A549 (cell line): ENCODE results near the gene FBXO38.

Experiments
- CHD4 ChIP-seq: fragments of 200-600 bp; sonication (generic); IDR thresholded peaks from 2 replicates; pipeline ENCODE4 v1.6.1; 2016; ENCODE audit warnings: antibody characterized with exemption, mild to moderate bottlenecking, borderline replicate concordance
- CTCF ChIP-seq: fragments of >200 bp; sonication (Bioruptor Twin); formaldehyde crosslinking; IDR thresholded peaks from 3 replicates; pipeline ENCODE4 v1.5.1; 2016
- EP300 ChIP-seq, 2 experiments: fragments of >200 bp; sonication (Bioruptor Twin); formaldehyde crosslinking; IDR thresholded peaks; 2 replicates in 1 of 2; 3 replicates in 1 of 2; pipeline ENCODE4 v1.6.1; 2016 to 2017
- ESRRA ChIP-seq: fragments of 150-350 bp; IDR thresholded peaks from 2 replicates; pipeline ENCODE4 v1.6.1; 2014; ENCODE audit warnings: mild to moderate bottlenecking, low read length, borderline replicate concordance
- MAX ChIP-seq: IDR thresholded peaks from 2 replicates; pipeline ENCODE4 v1.6.1; 2012
- MYC ChIP-seq: IDR thresholded peaks from 2 replicates; pipeline ENCODE4 v1.6.1; 2012; ENCODE audit warnings: mild to moderate bottlenecking, inconsistent platforms, low read length, improper control_type of control experiment, borderline replicate concordance
- POLR2A ChIP-seq: IDR thresholded peaks from 2 replicates; pipeline ENCODE4 v1.6.1; 2012; ENCODE audit warnings: mild to moderate bottlenecking, low read length
- RNF2 ChIP-seq: fragments of 200-600 bp; sonication (generic); IDR thresholded peaks from 2 replicates; pipeline ENCODE4 v1.6.1; 2016; ENCODE audit warnings: low read depth, mild to moderate bottlenecking, antibody characterized with exemption, moderate library complexity, borderline replicate concordance

GRCh38 chr5:148437249-148437648, 53.5 kb downstream of the FBXO38 start:
- TF ChIP-seq POLR2A (no peak), MYC (no peak), EP300 (IDR thresholded peaks at IDR 0.05) (no peak), CHD4 (no peak), CTCF (no peak), RNF2 (no peak), MAX (no peak), ESRRA (no peak)
